Left ventricle myocardium inferior (tissue), 1 donor: ENCODE results near the gene ICOS. TPM values are rescaled to one million over a fixed set of nuclear protein-coding genes. Genes with fewer than 3 reads are reported as not detected.

Experiments used
- DNase-seq: peaks from one replicate; pipeline ENCODE4 v3.0.0-alpha.2; 2020
- H3K27ac ChIP-seq: fragments of 200-600 bp; replicated peaks from 2 replicates; pipeline ENCODE4 v1.8.0; 2021
- H3K27me3 ChIP-seq: fragments of 200-600 bp; 2 replicates; pipeline ENCODE4 v1.8.0; 2021; ENCODE audit warnings: low read depth
- H3K36me3 ChIP-seq: fragments of 200-600 bp; 2 replicates; pipeline ENCODE4 v1.8.0; 2021
- H3K4me1 ChIP-seq: fragments of 200-600 bp; 2 replicates; pipeline ENCODE4 v1.8.0; 2021
- H3K4me3 ChIP-seq: fragments of 200-600 bp; 2 replicates; pipeline ENCODE4 v1.8.0; 2021; ENCODE audit warnings: mild to moderate bottlenecking, moderate library complexity
- H3K9me3 ChIP-seq: fragments of 200-600 bp; replicated peaks from 2 replicates; pipeline ENCODE4 v1.8.0; 2021
- CTCF ChIP-seq: fragments of 200-600 bp; IDR thresholded peaks from 2 replicates; pipeline ENCODE4 v1.8.0; 2021; ENCODE audit warnings: antibody characterized with exemption, mild to moderate bottlenecking, borderline replicate concordance
- intact Hi-C: fragments of 100-400 bp; cut with micrococcal nuclease; formaldehyde crosslinking; loops from one replicate; pipeline ENCODE4 v1.11.0; 2022
- total RNA-seq: library from RNA; stranded (reverse); fragmentation: NEBNext Ultra II Directional; extraction: Animal tissue kit (Norgen Biotek cat#: 25700); gene quantifications from one replicate; pipeline ENCODE4 v1.2.1, GENCODE V29; 2021
- donor health status: DM: no; HTN: yes; CAD: no; lungs with severe emphysema.

The ICOS gene
- total RNA-seq, 1 donor from 2014 or later = not detected

DNA sequence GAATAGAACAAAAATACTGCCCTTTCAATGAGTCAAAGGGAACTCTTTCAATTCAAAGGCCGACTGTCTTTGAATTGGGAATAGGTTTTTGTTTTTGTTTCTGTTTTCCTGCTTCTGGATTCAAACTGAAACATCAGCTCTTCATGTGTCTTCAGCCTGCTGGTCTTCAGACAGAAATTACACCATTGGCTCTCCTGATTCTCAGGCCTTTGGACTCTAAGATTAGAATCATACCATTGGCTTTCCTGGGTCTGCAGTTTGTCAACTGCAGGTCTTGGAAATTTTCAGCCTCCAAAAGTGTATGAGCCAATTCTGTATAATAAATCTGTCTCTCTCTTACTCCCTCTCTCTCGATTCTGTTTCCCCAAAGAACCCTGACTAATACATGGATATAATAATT lies 37.9 kb upstream of the ICOS start:
- peak overlapping the region; percentile 42 for H3K27ac ChIP-seq
- H3K36me3 ChIP-seq = no peaks in the 10 kb centered on the region
- no peaks in the 10 kb centered on the region for H3K4me1 ChIP-seq
- H3K27me3 ChIP-seq = no peaks in the 10 kb centered on the region
- TF ChIP-seq CTCF = no peak
- no peak overlapping the region for H3K4me3 ChIP-seq
- intact Hi-C loops = no loop called here
- H3K9me3 ChIP-seq = peaks cover 25% of the 10 kb centered on the region
- no peak for DNase-seq

DNA sequence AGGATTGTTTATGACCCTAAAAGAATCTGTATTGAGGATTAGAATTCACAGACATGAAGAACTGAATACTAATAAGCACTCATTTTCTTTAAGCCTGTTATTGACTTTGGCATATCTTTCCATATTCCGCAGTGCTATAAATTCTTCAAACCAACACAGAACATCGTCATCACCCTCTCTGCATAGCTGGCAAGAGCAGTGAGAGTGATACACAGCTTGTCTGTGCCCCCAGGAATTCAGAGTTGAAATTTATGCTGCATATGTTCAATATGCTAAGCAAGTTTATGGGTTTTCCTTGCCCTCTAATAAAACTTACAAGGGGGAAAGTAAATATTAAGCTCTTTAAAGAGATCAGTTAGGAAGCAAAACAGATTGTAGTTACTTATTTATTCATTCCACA lies 36.3 kb upstream of the ICOS start:
- H3K4me3 ChIP-seq = no peak overlapping the region
- H3K27me3 ChIP-seq = no peaks in the 10 kb centered on the region
- H3K4me1 ChIP-seq = no peaks in the 10 kb centered on the region
- intact Hi-C loops = loop anchor here (10.0 kb wide), 1 partner anchor 415 kb away; no protein-coding TSS in a partner anchor
- peaks cover 25% of the 10 kb centered on the region for H3K9me3 ChIP-seq
- no peak for TF ChIP-seq CTCF
- H3K27ac ChIP-seq = no peak overlapping the region
- no peak for DNase-seq
- no peaks in the 10 kb centered on the region for H3K36me3 ChIP-seq

DNA sequence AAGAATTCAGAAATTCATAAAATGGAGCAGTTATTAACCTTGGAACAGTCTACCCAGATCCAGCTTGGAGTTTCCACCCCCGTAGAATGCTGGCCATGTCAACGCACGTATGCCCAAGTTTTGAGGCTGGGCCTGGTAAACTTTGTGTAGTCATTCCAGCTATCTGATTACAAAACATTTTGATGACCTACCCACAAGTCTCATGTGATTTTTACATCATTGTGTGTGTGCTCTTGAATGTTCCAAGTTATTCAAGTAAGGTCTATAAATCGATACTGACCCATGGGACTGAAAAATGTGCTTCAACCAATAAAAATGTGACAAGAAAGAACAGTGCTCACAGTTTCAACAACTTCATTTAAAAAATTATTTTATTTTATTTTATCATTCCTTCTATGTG lies 32.5 kb upstream of the ICOS start:
- H3K27ac ChIP-seq = no peak overlapping the region
- intact Hi-C loops = loop anchor here (10.0 kb wide), 1 partner anchor 419 kb away; no protein-coding TSS in a partner anchor
- H3K4me1 ChIP-seq = peaks cover 10% of the 10 kb centered on the region
- H3K4me3 ChIP-seq = no peak overlapping the region
- no peaks in the 10 kb centered on the region for H3K36me3 ChIP-seq
- no peak for DNase-seq
- H3K27me3 ChIP-seq = no peaks in the 10 kb centered on the region
- peaks cover 25% of the 10 kb centered on the region for H3K9me3 ChIP-seq
- TF ChIP-seq CTCF = no peak

DNA sequence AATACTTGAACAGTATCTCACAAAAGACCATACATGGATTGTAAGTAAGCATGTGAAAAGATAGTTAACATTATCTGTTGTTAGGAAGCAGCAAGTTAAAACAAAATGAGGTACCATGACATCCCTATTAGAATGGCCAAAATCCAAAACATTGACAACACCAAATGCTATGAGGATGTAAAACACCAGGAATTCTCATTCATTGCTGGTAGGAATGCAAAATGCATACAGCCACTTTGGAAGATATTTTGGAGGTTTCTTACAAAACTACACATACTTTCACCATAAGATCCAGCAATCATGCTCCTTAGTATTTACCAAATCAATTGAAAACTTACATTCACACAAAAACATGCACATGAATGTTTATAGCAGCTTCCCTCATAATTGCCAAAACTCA lies 30.9 kb upstream of the ICOS start:
- DNase-seq = no peak
- intact Hi-C loops = loop anchor here (10.0 kb wide), 1 partner anchor 421 kb away; no protein-coding TSS in a partner anchor
- Histone ChIP-seq H3K27ac (no peak overlapping the region), H3K4me3 (no peak overlapping the region), H3K4me1 (peaks cover 15% of the 10 kb centered on the region), H3K36me3 (no peaks in the 10 kb centered on the region), H3K9me3 (peaks cover 25% of the 10 kb centered on the region), H3K27me3 (no peaks in the 10 kb centered on the region)
- TF ChIP-seq CTCF = no peak

DNA sequence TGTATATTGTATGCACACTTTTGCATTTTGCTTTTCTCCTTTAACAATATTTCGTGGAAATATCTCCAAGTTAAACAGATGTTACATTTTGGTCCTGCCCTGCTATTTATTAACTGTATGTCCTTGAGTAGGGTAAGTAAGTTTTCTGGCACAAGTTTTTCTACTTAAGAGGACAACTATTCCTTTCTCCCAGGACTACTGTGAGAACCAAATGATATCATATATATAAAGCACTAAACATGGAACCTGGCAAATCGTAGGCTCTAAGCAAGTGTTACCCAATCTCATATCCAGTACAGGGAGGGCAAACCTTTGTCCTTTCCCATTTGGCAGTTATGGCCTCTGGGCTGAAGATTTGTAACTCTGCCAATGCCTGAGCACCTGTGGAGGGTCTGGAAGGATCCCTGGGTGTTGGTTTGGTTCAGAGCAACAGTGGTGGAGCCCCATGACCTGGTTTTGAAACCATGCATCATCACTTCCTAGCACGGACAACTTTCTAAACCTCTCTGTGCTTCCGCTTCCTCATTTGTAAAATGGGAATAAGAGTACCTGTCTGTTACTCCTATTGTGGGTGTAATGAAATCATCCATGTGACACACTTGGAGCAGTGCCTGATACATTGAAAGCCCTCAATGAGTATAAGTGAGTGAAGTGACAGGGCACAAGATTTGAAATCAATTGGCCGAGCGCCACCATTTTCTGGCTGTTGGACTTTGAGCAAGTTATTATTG lies 28.3 kb upstream of the ICOS start:
- peaks cover 15% of the 10 kb centered on the region for H3K4me1 ChIP-seq
- H3K4me3 ChIP-seq = no peak overlapping the region
- intact Hi-C loops = loop anchor here (10.0 kb wide), 1 partner anchor 423 kb away; no protein-coding TSS in a partner anchor
- H3K9me3 ChIP-seq = peaks cover 4% of the 10 kb centered on the region
- H3K27ac ChIP-seq = peak overlapping the region; percentile 52
- no peaks in the 10 kb centered on the region for H3K27me3 ChIP-seq
- no peaks in the 10 kb centered on the region for H3K36me3 ChIP-seq
- TF ChIP-seq CTCF = no peak
- DNase-seq = no peak
